HG03103 (cell line): ENCODE measurements around the gene SLC26A9.

Experiments used
- ATAC-seq: cut with Tn5 transposase; IDR thresholded peaks from one replicate; pipeline ENCODE4 v1.9.1; 2021; ENCODE audit warnings: low read depth; ENCODE audit not compliant: unreplicated experiment

SLC26A9 gene

GRCh38 chr1:205974712-205975111 is 31.5 kb upstream of the SLC26A9 start:
- no peak for ATAC-seq

GRCh38 chr1:205973377-205974232 is 30.3 kb upstream of the SLC26A9 start:
- no peak for ATAC-seq

- ATAC-seq: no peak
Measured at GRCh38 chr1:205972491-205973168, 29.4 kb upstream of the SLC26A9 start.

GRCh38 chr1:205972081-205972480 is 28.8 kb upstream of the SLC26A9 start:
- ATAC-seq: no peak

- ATAC-seq: no peak
Measured at GRCh38 chr1:205971082-205971481, 27.8 kb upstream of the SLC26A9 start.

- ATAC-seq: no peak
Measured at GRCh38 chr1:205970486-205970885, 27.2 kb upstream of the SLC26A9 start.

- ATAC-seq: no peak
Measured at GRCh38 chr1:205969229-205969628, 26.0 kb upstream of the SLC26A9 start.

- ATAC-seq: no peak
Measured at GRCh38 chr1:205967554-205968335, 24.5 kb upstream of the SLC26A9 start.

- ATAC-seq: no peak
Measured at GRCh38 chr1:205965036-205965884, 22.0 kb upstream of the SLC26A9 start.

- ATAC-seq: no peak
Measured at GRCh38 chr1:205963352-205964155, 20.3 kb upstream of the SLC26A9 start.

GRCh38 chr1:205962821-205963221 is 19.6 kb upstream of the SLC26A9 start:
- ATAC-seq: no peak

GRCh38 chr1:205961991-205962820 is 18.9 kb upstream of the SLC26A9 start:
- no peak for ATAC-seq

- no peak for ATAC-seq
Measured at GRCh38 chr1:205961405-205961804, 18.1 kb upstream of the SLC26A9 start.

GRCh38 chr1:205959789-205960188 is 16.5 kb upstream of the SLC26A9 start:
- ATAC-seq: no peak

- no peak for ATAC-seq
Measured at GRCh38 chr1:205955499-205955898, 12.2 kb upstream of the SLC26A9 start.

- no peak for ATAC-seq
Measured at GRCh38 chr1:205954819-205955404, 11.7 kb upstream of the SLC26A9 start.

- no peak for ATAC-seq
Measured at GRCh38 chr1:205951746-205952145, 8.5 kb upstream of the SLC26A9 start.

- ATAC-seq: no peak
Measured at GRCh38 chr1:205950826-205951549, 7.7 kb upstream of the SLC26A9 start.
